H9 (cell line): ENCODE data around the gene PRR16. TPM values are rescaled to one million over a fixed set of nuclear protein-coding genes. Genes with fewer than 3 reads are reported as not detected.

ENCODE experiments used
- DNase-seq: peaks from one replicate; pipeline ENCODE4 v3.0.0-alpha.2; 2017
- H2AFZ ChIP-seq: one replicate; pipeline ENCODE4 v1.6.1; 2013; ENCODE audit warnings: mild to moderate bottlenecking, low read length, control low read depth, moderate library complexity
- H2AK5ac ChIP-seq: 2 replicates; pipeline ENCODE4 v1.6.1; 2013; ENCODE audit warnings: low read length, control low read depth, mixed read lengths; ENCODE audit not compliant: insufficient read length
- H2BK120ac ChIP-seq: one replicate; pipeline ENCODE4 v1.6.1; 2013; ENCODE audit warnings: low read depth, mild to moderate bottlenecking, low read length, control low read depth, inconsistent platforms; ENCODE audit not compliant: poor library complexity, severe bottlenecking
- H2BK12ac ChIP-seq: 2 replicates; pipeline ENCODE4 v1.6.1; 2013; ENCODE audit warnings: low read length, control low read depth, mixed read lengths, low read depth; ENCODE audit not compliant: insufficient read length
- H2BK15ac ChIP-seq: 2 replicates; pipeline ENCODE4 v1.6.1; 2013; ENCODE audit warnings: low read depth, low read length, control low read depth
- H2BK20ac ChIP-seq: one replicate; pipeline ENCODE4 v1.6.1; 2013; ENCODE audit warnings: low read depth, mild to moderate bottlenecking, low read length, control low read depth, inconsistent platforms; ENCODE audit not compliant: poor library complexity, severe bottlenecking
- H2BK5ac ChIP-seq: 2 replicates; pipeline ENCODE4 v1.6.1; 2013; ENCODE audit warnings: low read length, control low read depth, mixed read lengths; ENCODE audit not compliant: insufficient read length
- H3K14ac ChIP-seq: 2 replicates; pipeline ENCODE4 v1.6.1; 2013; ENCODE audit warnings: low read length, control low read depth; ENCODE audit not compliant: insufficient read depth
- H3K18ac ChIP-seq: 2 replicates; pipeline ENCODE4 v1.6.1; 2013; ENCODE audit warnings: low read depth, mild to moderate bottlenecking, mixed read lengths, low read length, control low read depth; ENCODE audit not compliant: insufficient read length
- H3K23ac ChIP-seq: 2 replicates; pipeline ENCODE4 v1.6.1; 2013; ENCODE audit warnings: low read length, control low read depth, mixed read lengths, low read depth; ENCODE audit not compliant: insufficient read length
- H3K23me2 ChIP-seq: 2 replicates; pipeline ENCODE4 v1.6.1; 2013; ENCODE audit warnings: low read depth, mild to moderate bottlenecking, mixed read lengths, low read length, control low read depth; ENCODE audit not compliant: insufficient read length, poor library complexity, severe bottlenecking
- H3K27ac ChIP-seq: 2 replicates; pipeline ENCODE4 v1.5.1; 2013; ENCODE audit warnings: low read length, control low read depth, mixed read lengths, low read depth; ENCODE audit not compliant: insufficient read length
- H3K27me3 ChIP-seq: 2 replicates; pipeline ENCODE4 v1.6.1; 2013; ENCODE audit warnings: low read length, control low read depth, inconsistent platforms; ENCODE audit not compliant: insufficient read depth
- H3K4ac ChIP-seq: 2 replicates; pipeline ENCODE4 v1.6.1; 2013; ENCODE audit warnings: low read depth, mild to moderate bottlenecking, control low read depth, inconsistent platforms, low read length, moderate library complexity
- H3K4me1 ChIP-seq: 2 replicates; pipeline ENCODE4 v1.6.1; 2013; ENCODE audit warnings: low read length, control low read depth, inconsistent platforms; ENCODE audit not compliant: insufficient read depth
- H3K4me2 ChIP-seq: 2 replicates; pipeline ENCODE4 v1.6.1; 2013; ENCODE audit warnings: low read length, control low read depth, mixed read lengths; ENCODE audit not compliant: insufficient read length, insufficient read depth
- H3K56ac ChIP-seq: 2 replicates; pipeline ENCODE4 v1.6.1; 2013; ENCODE audit warnings: low read depth, mild to moderate bottlenecking, mixed read lengths, low read length, control low read depth; ENCODE audit not compliant: insufficient read length
- H3K79me1 ChIP-seq: 2 replicates; pipeline ENCODE4 v1.6.1; 2013; ENCODE audit warnings: low read depth, mild to moderate bottlenecking, moderate library complexity, low read length, control low read depth, inconsistent platforms; ENCODE audit not compliant: insufficient read depth, poor library complexity, severe bottlenecking
- H3K79me2 ChIP-seq: 2 replicates; pipeline ENCODE4 v1.6.1; 2013; ENCODE audit warnings: low read length, control low read depth, inconsistent platforms; ENCODE audit not compliant: insufficient read depth
- H3K9ac ChIP-seq: 2 replicates; pipeline ENCODE4 v1.6.1; 2013; ENCODE audit warnings: low read length, control low read depth, mixed read lengths; ENCODE audit not compliant: insufficient read length; ENCODE audit errors: extremely low read depth
- H3K9me3 ChIP-seq: one replicate; pipeline ENCODE4 v1.6.1; 2013; ENCODE audit warnings: low read depth, low read length, inconsistent platforms; ENCODE audit not compliant: control insufficient read depth
- H3T11ph ChIP-seq: one replicate; pipeline ENCODE4 v1.6.1; 2013; ENCODE audit warnings: mild to moderate bottlenecking, low read length, control low read depth, inconsistent platforms
- H4K20me1 ChIP-seq: one replicate; pipeline ENCODE4 v1.6.1; 2013; ENCODE audit not compliant: control insufficient read depth, insufficient read length, insufficient read depth
- H4K5ac ChIP-seq: 2 replicates; pipeline ENCODE4 v1.6.1; 2013; ENCODE audit warnings: low read depth, mild to moderate bottlenecking, mixed read lengths, low read length, control low read depth; ENCODE audit not compliant: insufficient read length
- H4K8ac ChIP-seq: replicated peaks from 2 replicates; pipeline ENCODE4 v1.6.1; 2013; ENCODE audit warnings: low read length, control low read depth, mixed read lengths, low read depth; ENCODE audit not compliant: insufficient read length
- H4K91ac ChIP-seq: 2 replicates; pipeline ENCODE4 v1.6.1; 2013; ENCODE audit warnings: low read depth, mild to moderate bottlenecking, moderate library complexity, mixed read lengths, low read length, control low read depth; ENCODE audit not compliant: insufficient read length
- H3K27ac Mint-ChIP-seq, 3 experiments: 2 replicates in 2 of 3; 3 replicates in 1 of 3; pipeline ENCODE4 v1.8.0; 2020 to 2021; ENCODE audit warnings: mixed read lengths in 3 of 3, mild to moderate bottlenecking in 1 of 3, moderate library complexity in 1 of 3
- H3K27me3 Mint-ChIP-seq: 2 replicates; pipeline ENCODE4 v1.8.0; 2021; ENCODE audit warnings: low read depth, mild to moderate bottlenecking, moderate library complexity, mixed read lengths
- H3K36me3 Mint-ChIP-seq, 3 experiments: 2 replicates in 2 of 3; 3 replicates in 1 of 3; pipeline ENCODE4 v1.8.0; 2020 to 2021; ENCODE audit warnings: low read depth in 3 of 3, mixed read lengths in 3 of 3; ENCODE audit not compliant: insufficient read depth in 1 of 3
- H3K4me1 Mint-ChIP-seq, 2 experiments: 2 replicates each; pipeline ENCODE4 v1.8.0; 2020; ENCODE audit warnings: mixed read lengths in 2 of 2
- H3K4me3 Mint-ChIP-seq, 2 experiments: 2 replicates in 1 of 2; 3 replicates in 1 of 2; pipeline ENCODE4 v1.8.0; 2020 to 2021; ENCODE audit warnings: mild to moderate bottlenecking in 2 of 2, mixed read lengths in 2 of 2, moderate library complexity in 1 of 2
- H3K9me3 Mint-ChIP-seq, 2 experiments: 2 replicates in 1 of 2; 3 replicates in 1 of 2; pipeline ENCODE4 v1.8.0; 2020; ENCODE audit warnings: mild to moderate bottlenecking in 2 of 2, mixed read lengths in 2 of 2, moderate library complexity in 1 of 2
- CTCF ChIP-seq: fragments of 200-600 bp; sonication (generic); conservative IDR thresholded peaks from 3 replicates; pipeline ENCODE4 v1.8.0; 2021; ENCODE audit warnings: antibody characterized with exemption, mild to moderate bottlenecking
- total RNA-seq: library from RNA; stranded (reverse); gene quantifications from 2 replicates; pipeline ENCODE4 v1.2.1, GENCODE V29; 2021

Gene PRR16
- total RNA-seq, 1 experiment from 2014 or later = 0.13 TPM

DNA sequence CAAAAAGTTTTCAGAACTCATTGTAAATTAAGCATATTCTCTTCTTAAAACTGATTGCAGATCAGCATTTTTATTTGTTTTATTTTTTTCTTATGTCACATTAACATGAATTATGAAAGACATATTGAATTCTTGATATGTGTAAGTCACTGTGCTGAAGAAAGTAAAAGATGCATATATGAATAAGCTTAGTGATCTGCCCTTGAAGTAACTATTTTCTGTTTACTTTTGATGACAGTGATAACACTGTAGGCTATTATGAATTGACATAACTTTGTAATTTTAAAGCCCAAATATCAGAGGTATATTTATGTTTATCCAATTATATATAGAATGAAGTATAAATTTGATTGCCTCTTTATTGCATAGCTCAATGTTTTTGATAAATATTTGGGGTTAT lies 8.8 kb downstream of the PRR16 start:
- H2BK15ac ChIP-seq = no peak overlapping the region
- Mint-ChIP-seq H3K27ac (no peak overlapping the region), H3K4me3 (no peak overlapping the region), H3K36me3 (no peaks in the 10 kb centered on the region), H3K4me1 (no peaks in the 10 kb centered on the region), H3K27me3 (no peaks in the 10 kb centered on the region; the same call in 1 of the 2 replicates), H3K9me3 (no peaks in the 10 kb centered on the region)
- no peak overlapping the region for H3K14ac ChIP-seq
- H3T11ph ChIP-seq = no peak overlapping the region
- no peak overlapping the region for H3K27ac ChIP-seq
- H3K23ac ChIP-seq = no peak overlapping the region
- H3K27me3 ChIP-seq = no peaks in the 10 kb centered on the region
- H2BK20ac ChIP-seq = no peak overlapping the region
- no peak overlapping the region for H2BK120ac ChIP-seq
- no peaks in the 10 kb centered on the region for H3K23me2 ChIP-seq
- no peak overlapping the region for H3K56ac ChIP-seq
- no peaks in the 10 kb centered on the region for H3K79me2 ChIP-seq
- H3K4ac ChIP-seq = no peak overlapping the region
- no peak overlapping the region for H3K18ac ChIP-seq
- no peaks in the 10 kb centered on the region for H4K20me1 ChIP-seq
- H2BK12ac ChIP-seq = no peak overlapping the region
- no peak overlapping the region for H2AK5ac ChIP-seq
- no peak for TF ChIP-seq CTCF
- no peak overlapping the region for H4K91ac ChIP-seq
- no peak overlapping the region for H3K9ac ChIP-seq
- no peaks in the 10 kb centered on the region for H3K4me1 ChIP-seq
- no peak overlapping the region for H2AFZ ChIP-seq
- H3K4me2 ChIP-seq = no peak overlapping the region
- DNase-seq = no peak
- H3K9me3 ChIP-seq = no peaks in the 10 kb centered on the region
- no peak overlapping the region for H4K5ac ChIP-seq
- no peak overlapping the region for H4K8ac ChIP-seq
- no peak overlapping the region for H2BK5ac ChIP-seq
- no peaks in the 10 kb centered on the region for H3K79me1 ChIP-seq
